Panc1 (cell line): Measurements from ENCODE around the gene KANK4. TPM values are rescaled to one million over a fixed set of nuclear protein-coding genes. Genes with fewer than 3 reads are reported as not detected.

Experiments used
- ATAC-seq: fragments of 200-7000 bp; cut with Tn5 transposase; 2 replicates; pipeline ENCODE4 v1.9.1; 2020; ENCODE audit warnings: mild to moderate bottlenecking, moderate library complexity
- BruUV-seq: library from RNA; stranded (reverse); fragments of 400-500 nt; replicated peaks from 2 replicates; lab custom pipeline; 2021; lab: Mats Ljungman, UMichigan
- CTCF ChIA-PET: fragments of 300-600 bp; sonication (Branson Sonifier 250); formaldehyde crosslinking; loops from one replicate; lab custom pipeline; 2022; ENCODE audit warnings: antibody characterized with exemption; lab: Charles Lee
- POLR2A ChIA-PET: fragments of 300-600 bp; sonication (Branson Sonifier 250); formaldehyde crosslinking; loops from one replicate; lab custom pipeline; 2022; ENCODE audit warnings: antibody characterized with exemption; lab: Charles Lee
- DNase-seq: peaks from one replicate; pipeline ENCODE4 v3.0.0-alpha.2; 2010; ENCODE audit warnings: low read depth, low spot score
- H3K27ac ChIP-seq: 2 replicates; pipeline ENCODE4 v1.5.1; 2011; ENCODE audit warnings: mild to moderate bottlenecking, low read length, inconsistent platforms
- H3K27me3 ChIP-seq: fragments of 200-500 bp; sonication (Bioruptor generic); 2 replicates; pipeline ENCODE4 v1.6.0; 2014; ENCODE audit warnings: low read length, inconsistent platforms; ENCODE audit not compliant: control insufficient read depth, insufficient read depth
- H3K36me3 ChIP-seq: fragments of 200-500 bp; sonication (Bioruptor generic); 2 replicates; pipeline ENCODE4 v1.5.1; 2014; ENCODE audit warnings: inconsistent platforms, mild to moderate bottlenecking, low read length, moderate library complexity; ENCODE audit not compliant: control insufficient read depth, insufficient read depth
- H3K4me1 ChIP-seq: 2 replicates; pipeline ENCODE4 v1.5.1; 2011; ENCODE audit warnings: inconsistent platforms, mild to moderate bottlenecking, low read length, moderate library complexity; ENCODE audit not compliant: control insufficient read depth, insufficient read depth
- H3K4me3 ChIP-seq, 2 experiments: 2 replicates each; pipeline ENCODE4 v1.5.1; 2011 to 2012; ENCODE audit warnings: low read depth in 2 of 2, low read length in 2 of 2, mild to moderate bottlenecking in 2 of 2, inconsistent platforms in 1 of 2, moderate library complexity in 1 of 2
- H3K9me3 ChIP-seq: fragments of 200-500 bp; sonication (Bioruptor generic); 2 replicates; pipeline ENCODE4 v1.5.1; 2014; ENCODE audit warnings: low read depth, mild to moderate bottlenecking, inconsistent platforms, low read length, moderate library complexity; ENCODE audit not compliant: control insufficient read depth, insufficient read depth
- POLR2AphosphoS5 ChIP-seq: IDR thresholded peaks from 2 replicates; pipeline ENCODE4 v1.6.1; 2012; ENCODE audit warnings: mild to moderate bottlenecking, low read depth, low read length, moderate library complexity
- SIN3A ChIP-seq: IDR thresholded peaks from 2 replicates; pipeline ENCODE4 v1.6.1; 2012; ENCODE audit warnings: low read depth, mild to moderate bottlenecking, low read length, moderate library complexity, borderline replicate concordance; ENCODE audit not compliant: insufficient read depth
- TCF7L2 ChIP-seq: IDR thresholded peaks from 2 replicates; pipeline ENCODE4 v1.6.1; 2011; ENCODE audit warnings: mild to moderate bottlenecking, low read depth, low read length, inconsistent platforms
- in situ Hi-C: cut with HindIII; loops from 2 replicates; pipeline ENCODE4 v1.10.0; 2016; ENCODE audit warnings: low sequenced_read_pairs, low pct_unique_long_range_greater_than_20kb
- intact Hi-C: fragments of 100-400 bp; cut with micrococcal nuclease; formaldehyde crosslinking; loops from one replicate; pipeline ENCODE4 v1.10.0; 2022; ENCODE audit not compliant: unreplicated experiment
- total RNA-seq: library from RNA; stranded (reverse); gene quantifications from one replicate; pipeline ENCODE4 v1.2.1, GENCODE V29; 2021; ENCODE audit not compliant: unreplicated experiment
- TF ChIP-seq, protein P1 (sequence below), 2 experiments: IDR thresholded peaks; 2 replicates each; pipeline ENCODE4 v1.6.1; 2011 to 2012; ENCODE audit warnings: low read depth in 2 of 2, control low read depth in 1 of 2, low read length in 1 of 2, mild to moderate bottlenecking in 1 of 2, moderate library complexity in 1 of 2; ENCODE audit not compliant: insufficient read depth in 1 of 2
- TF ChIP-seq, protein P2 (sequence below): fragments of 450-650 bp; IDR thresholded peaks from 2 replicates; pipeline ENCODE4 v1.5.1; 2017; ENCODE audit warnings: mild to moderate bottlenecking

KANK4 gene
- total RNA-seq, 1 experiment from 2014 or later: 0.18 TPM

DNA sequence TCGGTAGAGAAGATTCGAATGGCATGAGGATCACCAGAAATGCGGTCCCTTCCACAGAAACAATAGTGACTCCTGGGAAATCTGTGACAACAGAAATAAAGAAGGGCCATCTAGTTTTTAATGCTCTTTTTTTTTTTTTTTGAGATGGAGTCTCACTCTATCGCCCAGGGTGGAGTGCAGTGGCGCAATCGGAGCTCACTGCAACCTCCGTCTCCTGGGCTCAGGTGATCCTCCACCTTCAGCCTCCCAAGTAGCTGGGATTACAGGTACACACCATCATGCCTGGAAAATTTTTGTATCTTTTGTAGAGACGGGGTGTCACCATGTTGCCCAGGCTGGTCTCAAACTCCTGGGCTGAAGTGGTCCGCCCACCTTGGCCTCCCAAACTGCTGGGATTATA is 80.7 kb downstream of the KANK4 start:
- no peak overlapping the region for H3K4me3 ChIP-seq
- H3K27ac ChIP-seq: no peak overlapping the region
- BruUV-seq: no TSS peak
- in situ Hi-C loops: no loop called here
- H3K4me1 ChIP-seq: peaks cover 2% of the 10 kb centered on the region; the same call in 1 of the 2 replicates
- no peaks in the 10 kb centered on the region for H3K36me3 ChIP-seq
- intact Hi-C loops: no loop called here
- TF ChIP-seq, protein P1, sequence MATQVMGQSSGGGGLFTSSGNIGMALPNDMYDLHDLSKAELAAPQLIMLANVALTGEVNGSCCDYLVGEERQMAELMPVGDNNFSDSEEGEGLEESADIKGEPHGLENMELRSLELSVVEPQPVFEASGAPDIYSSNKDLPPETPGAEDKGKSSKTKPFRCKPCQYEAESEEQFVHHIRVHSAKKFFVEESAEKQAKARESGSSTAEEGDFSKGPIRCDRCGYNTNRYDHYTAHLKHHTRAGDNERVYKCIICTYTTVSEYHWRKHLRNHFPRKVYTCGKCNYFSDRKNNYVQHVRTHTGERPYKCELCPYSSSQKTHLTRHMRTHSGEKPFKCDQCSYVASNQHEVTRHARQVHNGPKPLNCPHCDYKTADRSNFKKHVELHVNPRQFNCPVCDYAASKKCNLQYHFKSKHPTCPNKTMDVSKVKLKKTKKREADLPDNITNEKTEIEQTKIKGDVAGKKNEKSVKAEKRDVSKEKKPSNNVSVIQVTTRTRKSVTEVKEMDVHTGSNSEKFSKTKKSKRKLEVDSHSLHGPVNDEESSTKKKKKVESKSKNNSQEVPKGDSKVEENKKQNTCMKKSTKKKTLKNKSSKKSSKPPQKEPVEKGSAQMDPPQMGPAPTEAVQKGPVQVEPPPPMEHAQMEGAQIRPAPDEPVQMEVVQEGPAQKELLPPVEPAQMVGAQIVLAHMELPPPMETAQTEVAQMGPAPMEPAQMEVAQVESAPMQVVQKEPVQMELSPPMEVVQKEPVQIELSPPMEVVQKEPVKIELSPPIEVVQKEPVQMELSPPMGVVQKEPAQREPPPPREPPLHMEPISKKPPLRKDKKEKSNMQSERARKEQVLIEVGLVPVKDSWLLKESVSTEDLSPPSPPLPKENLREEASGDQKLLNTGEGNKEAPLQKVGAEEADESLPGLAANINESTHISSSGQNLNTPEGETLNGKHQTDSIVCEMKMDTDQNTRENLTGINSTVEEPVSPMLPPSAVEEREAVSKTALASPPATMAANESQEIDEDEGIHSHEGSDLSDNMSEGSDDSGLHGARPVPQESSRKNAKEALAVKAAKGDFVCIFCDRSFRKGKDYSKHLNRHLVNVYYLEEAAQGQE (IDR thresholded peaks at IDR 0.05; ENCODE audit: insufficient read depth in 1 of 2, low read depth in 2 of 2, low read length in 1 of 2): no peak
- TF ChIP-seq, protein P2, sequence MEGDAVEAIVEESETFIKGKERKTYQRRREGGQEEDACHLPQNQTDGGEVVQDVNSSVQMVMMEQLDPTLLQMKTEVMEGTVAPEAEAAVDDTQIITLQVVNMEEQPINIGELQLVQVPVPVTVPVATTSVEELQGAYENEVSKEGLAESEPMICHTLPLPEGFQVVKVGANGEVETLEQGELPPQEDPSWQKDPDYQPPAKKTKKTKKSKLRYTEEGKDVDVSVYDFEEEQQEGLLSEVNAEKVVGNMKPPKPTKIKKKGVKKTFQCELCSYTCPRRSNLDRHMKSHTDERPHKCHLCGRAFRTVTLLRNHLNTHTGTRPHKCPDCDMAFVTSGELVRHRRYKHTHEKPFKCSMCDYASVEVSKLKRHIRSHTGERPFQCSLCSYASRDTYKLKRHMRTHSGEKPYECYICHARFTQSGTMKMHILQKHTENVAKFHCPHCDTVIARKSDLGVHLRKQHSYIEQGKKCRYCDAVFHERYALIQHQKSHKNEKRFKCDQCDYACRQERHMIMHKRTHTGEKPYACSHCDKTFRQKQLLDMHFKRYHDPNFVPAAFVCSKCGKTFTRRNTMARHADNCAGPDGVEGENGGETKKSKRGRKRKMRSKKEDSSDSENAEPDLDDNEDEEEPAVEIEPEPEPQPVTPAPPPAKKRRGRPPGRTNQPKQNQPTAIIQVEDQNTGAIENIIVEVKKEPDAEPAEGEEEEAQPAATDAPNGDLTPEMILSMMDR: no peak
- no peak for TF ChIP-seq POLR2AphosphoS5
- TF ChIP-seq SIN3A: no peak
- no peak for TF ChIP-seq TCF7L2
- H3K9me3 ChIP-seq: no peaks in the 10 kb centered on the region
- ChIA-PET POLR2A (interaction anchor here (0.7 kb wide), 1 partner anchor 15 kb away, joined by 3 read pairs; no protein-coding TSS in a partner anchor), CTCF (no interaction called here)
- ATAC-seq (no peak), DNase-seq (no peak)
- no peaks in the 10 kb centered on the region for H3K27me3 ChIP-seq

DNA sequence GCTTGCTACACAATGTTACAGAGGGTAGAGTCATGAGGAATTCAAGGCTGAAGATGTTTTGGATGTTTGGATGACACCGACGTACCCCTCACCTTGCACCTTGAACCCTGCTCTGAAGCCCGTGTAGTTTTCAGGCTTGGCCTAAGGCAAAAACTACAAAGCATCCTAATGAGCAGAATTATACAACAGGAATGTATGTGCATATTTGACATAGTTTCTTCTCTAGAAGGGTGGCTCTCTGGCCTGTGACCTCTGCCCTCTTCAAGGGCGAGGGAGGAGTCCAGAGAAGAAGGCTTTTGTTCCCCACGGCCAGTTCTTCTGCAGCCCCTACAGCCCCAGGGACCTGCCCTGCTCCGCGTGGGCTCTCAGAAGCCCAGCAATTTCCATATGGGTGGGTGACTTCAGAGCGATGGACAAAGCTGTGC is 81.3 kb downstream of the KANK4 start:
- no peak overlapping the region for H3K27ac ChIP-seq
- DNase-seq: no peak
- no peaks in the 10 kb centered on the region for H3K27me3 ChIP-seq
- TF ChIP-seq TCF7L2 (0 out of 2 replicates have a peak, but pooled peaks have one; percentile 14), POLR2AphosphoS5 (no peak)
- ATAC-seq: 0 out of 2 replicates have a peak, but pooled peaks have one; percentile 30
- no peak overlapping the region for H3K4me3 ChIP-seq
- in situ Hi-C loops (no loop called here), intact Hi-C loops (no loop called here)
- no peaks in the 10 kb centered on the region for H3K9me3 ChIP-seq
- H3K4me1 ChIP-seq: peaks cover 2% of the 10 kb centered on the region; the same call in 1 of the 2 replicates
- ChIA-PET POLR2A (no interaction called here), CTCF (no interaction called here)
- BruUV-seq: no TSS peak
- no peaks in the 10 kb centered on the region for H3K36me3 ChIP-seq

DNA sequence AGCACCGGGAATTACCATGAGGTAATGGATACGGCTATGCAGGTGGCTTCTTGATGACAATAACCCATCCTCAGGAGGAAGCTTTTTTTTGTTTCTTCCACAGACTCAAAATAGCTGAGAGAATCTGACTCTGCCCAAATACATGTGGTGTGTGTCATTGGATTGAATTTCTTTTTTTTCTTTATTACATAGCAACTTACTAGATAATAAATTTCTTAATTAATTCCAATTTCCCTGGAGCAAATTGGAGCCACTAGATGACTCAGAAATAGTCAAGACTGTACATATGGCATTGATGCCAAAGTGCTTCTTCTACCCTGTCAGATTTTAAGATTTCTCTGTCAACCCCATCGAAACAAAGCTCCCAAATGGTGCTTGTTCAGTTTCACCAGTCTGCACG is 81.9 kb downstream of the KANK4 start:
- Histone ChIP-seq H3K27me3 (no peaks in the 10 kb centered on the region), H3K9me3 (no peaks in the 10 kb centered on the region), H3K4me3 (no peak overlapping the region), H3K4me1 (peaks cover 2% of the 10 kb centered on the region; the same call in 1 of the 2 replicates), H3K36me3 (no peaks in the 10 kb centered on the region), H3K27ac (no peak overlapping the region)
- CTCF ChIA-PET: no interaction called here
- no TSS peak for BruUV-seq
- POLR2A ChIA-PET: no interaction called here
- ATAC-seq (no peak), DNase-seq (no peak)
- in situ Hi-C loops: no loop called here
- TF ChIP-seq TCF7L2: no peak
- no peak for TF ChIP-seq SIN3A
- TF ChIP-seq, protein P1 (IDR thresholded peaks at IDR 0.05; ENCODE audit: insufficient read depth in 1 of 2, low read depth in 2 of 2, low read length in 1 of 2): no peak
- TF ChIP-seq, protein P2: no peak
- intact Hi-C loops: no loop called here
